Neural cell (in vitro differentiated cells): ENCODE results near the gene KLRC2.

ENCODE experiments used
- EP300 ChIP-seq: fragments of 450-650 bp; conservative IDR thresholded peaks from 2 replicates; pipeline ENCODE4 v1.6.1; 2014; ENCODE audit warnings: antibody characterized with exemption, mild to moderate bottlenecking, moderate library complexity; ENCODE audit not compliant: poor library complexity, severe bottlenecking
- POLR2AphosphoS5 ChIP-seq: IDR thresholded peaks from 2 replicates; pipeline ENCODE4 v1.6.1; 2012
- RAD21 ChIP-seq: fragments of 450-650 bp; conservative IDR thresholded peaks from 2 replicates; pipeline ENCODE4 v1.6.1; 2014; ENCODE audit warnings: antibody characterized with exemption, mild to moderate bottlenecking, moderate library complexity
- SMC3 ChIP-seq: fragments of 450-650 bp; conservative IDR thresholded peaks from 2 replicates; pipeline ENCODE4 v1.6.1; 2014; ENCODE audit warnings: antibody characterized with exemption, mild to moderate bottlenecking, moderate library complexity; ENCODE audit not compliant: poor library complexity
- TF ChIP-seq, protein P1 (sequence below): fragments of 450-650 bp; IDR thresholded peaks from 2 replicates; pipeline ENCODE4 v1.5.1; 2014; ENCODE audit warnings: antibody characterized with exemption, mild to moderate bottlenecking, moderate library complexity; ENCODE audit not compliant: poor library complexity, severe bottlenecking

DNA sequence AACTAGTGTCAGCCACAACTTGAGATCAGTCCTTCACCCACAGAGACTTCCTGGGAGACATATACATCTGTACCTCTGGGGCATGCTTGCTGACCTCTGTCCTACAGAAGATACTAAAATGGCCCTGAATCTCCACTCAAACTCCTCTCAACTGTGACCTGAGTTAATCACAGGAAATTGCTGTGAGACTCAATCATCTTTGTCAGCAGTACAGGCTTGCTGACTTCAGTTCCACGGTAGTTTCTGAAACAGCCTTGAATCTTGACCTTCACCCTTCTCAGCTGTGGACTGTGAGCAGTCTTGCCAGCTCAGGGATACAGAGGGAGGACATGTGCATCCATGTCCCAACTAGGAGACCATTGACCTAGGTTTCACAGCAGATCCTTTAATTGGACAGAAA is 18.7 kb upstream of the KLRC2 start:
- TF ChIP-seq EP300: no peak
- TF ChIP-seq RAD21: no peak
- TF ChIP-seq, protein P1, sequence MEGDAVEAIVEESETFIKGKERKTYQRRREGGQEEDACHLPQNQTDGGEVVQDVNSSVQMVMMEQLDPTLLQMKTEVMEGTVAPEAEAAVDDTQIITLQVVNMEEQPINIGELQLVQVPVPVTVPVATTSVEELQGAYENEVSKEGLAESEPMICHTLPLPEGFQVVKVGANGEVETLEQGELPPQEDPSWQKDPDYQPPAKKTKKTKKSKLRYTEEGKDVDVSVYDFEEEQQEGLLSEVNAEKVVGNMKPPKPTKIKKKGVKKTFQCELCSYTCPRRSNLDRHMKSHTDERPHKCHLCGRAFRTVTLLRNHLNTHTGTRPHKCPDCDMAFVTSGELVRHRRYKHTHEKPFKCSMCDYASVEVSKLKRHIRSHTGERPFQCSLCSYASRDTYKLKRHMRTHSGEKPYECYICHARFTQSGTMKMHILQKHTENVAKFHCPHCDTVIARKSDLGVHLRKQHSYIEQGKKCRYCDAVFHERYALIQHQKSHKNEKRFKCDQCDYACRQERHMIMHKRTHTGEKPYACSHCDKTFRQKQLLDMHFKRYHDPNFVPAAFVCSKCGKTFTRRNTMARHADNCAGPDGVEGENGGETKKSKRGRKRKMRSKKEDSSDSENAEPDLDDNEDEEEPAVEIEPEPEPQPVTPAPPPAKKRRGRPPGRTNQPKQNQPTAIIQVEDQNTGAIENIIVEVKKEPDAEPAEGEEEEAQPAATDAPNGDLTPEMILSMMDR: no peak
- TF ChIP-seq SMC3: no peak
- TF ChIP-seq POLR2AphosphoS5: no peak
